Small intestine (tissue), 4 donors: ENCODE measurements around the gene ZAP70. TPM values are rescaled to one million over a fixed set of nuclear protein-coding genes. Genes with fewer than 3 reads are reported as not detected.

Experiments
- polyA plus RNA-seq, 4 donors: library from polyadenylated mRNA; stranded (reverse) in 3 of 4; unstranded in 1 of 4; fragments of 200-250 nt in 3 of 4; fragments of 120-200 nt in 1 of 4; gene quantifications; one replicate each; pipeline versions ENCODE4 v1.2.1 to v1.2.3, GENCODE V29; 2013
- donor health status: healthy with polysubstance abuse.
- donor health status: Bipolar disorder and iron deficiency.
- donor health status: healthy.

The ZAP70 gene
- polyA plus RNA-seq, 4 donors = 2.5 to 15.9 (median 3.9) TPM

Other genes with a start within 250 kb of the ZAP70 start
- gene ANKRD36B, start 123.7 kb upstream of the ZAP70 start, polyA plus RNA-seq = 10 to 100 TPM in 1 of 4 donors, 1 to 10 TPM in 3; 2.4 to 24.0 (median 4.4) TPM
- gene COX5B, start 67.5 kb upstream of the ZAP70 start, polyA plus RNA-seq = 1,000 to 10,000 TPM in 1 of 4 donors, 100 to 1,000 TPM in 3; 213 to 1,324 (median 783) TPM
- 10 to 100 TPM; 56.6 to 91.2 (median 67.4) TPM for gene ACTR1B, start 49.5 kb upstream of the ZAP70 start, polyA plus RNA-seq
- gene C2orf92, start 43.9 kb upstream of the ZAP70 start, polyA plus RNA-seq = 10 to 100 TPM in 2 of 4 donors, 1 to 10 TPM in 2; 1.4 to 16.7 (median 11.1) TPM